ENCODE data around the gene APOA5. TPM values are rescaled to one million over a fixed set of nuclear protein-coding genes. Genes with fewer than 3 reads are reported as not detected.

The APOA5 gene, protein sequence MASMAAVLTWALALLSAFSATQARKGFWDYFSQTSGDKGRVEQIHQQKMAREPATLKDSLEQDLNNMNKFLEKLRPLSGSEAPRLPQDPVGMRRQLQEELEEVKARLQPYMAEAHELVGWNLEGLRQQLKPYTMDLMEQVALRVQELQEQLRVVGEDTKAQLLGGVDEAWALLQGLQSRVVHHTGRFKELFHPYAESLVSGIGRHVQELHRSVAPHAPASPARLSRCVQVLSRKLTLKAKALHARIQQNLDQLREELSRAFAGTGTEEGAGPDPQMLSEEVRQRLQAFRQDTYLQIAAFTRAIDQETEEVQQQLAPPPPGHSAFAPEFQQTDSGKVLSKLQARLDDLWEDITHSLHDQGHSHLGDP
- not detected for total RNA-seq

DNA sequence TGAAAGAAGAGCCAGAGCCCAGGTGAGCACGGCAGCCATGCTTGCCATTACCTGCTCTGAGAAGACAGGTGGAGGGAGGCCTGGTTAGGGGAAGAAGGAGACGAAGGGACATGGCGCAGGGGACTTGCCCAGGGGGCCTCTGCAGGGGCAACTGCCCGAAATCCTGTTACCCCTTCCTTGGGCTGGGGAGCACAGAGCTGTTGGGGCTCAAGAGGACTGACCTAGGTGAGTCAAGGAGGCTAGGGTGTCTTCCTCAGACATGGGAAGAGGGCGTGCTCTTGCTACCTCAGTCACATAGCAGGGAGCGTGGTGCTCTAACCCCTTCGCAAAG is at the start of gene APOA5:
TSS of gene APOA5 (minus strand) at position 67 of the 331 bp plus-strand sequence. CDS start at position 48, 19 bp downstream.
- H3K36me3 ChIP-seq = no peaks in the 10 kb centered on the region
- no peak for ATAC-seq
- H3K4me1 ChIP-seq = peaks cover 0 to 27% (median 10%) of the 10 kb centered on the region in 3 donors
- no peaks in the 10 kb centered on the region for H3K27me3 ChIP-seq
- no peaks in the 10 kb centered on the region for H3K9me3 ChIP-seq
- H3K27ac ChIP-seq = no peak within 1 kb of the TSS
- WGBS, 2 donors (ENCODE audit: low coverage in 1 of 2) = no CpG with 5 or more reads among the region's 7 CpGs
- H3K4me3 ChIP-seq = no peak within 1 kb of the TSS
- TF ChIP-seq, protein P1, sequence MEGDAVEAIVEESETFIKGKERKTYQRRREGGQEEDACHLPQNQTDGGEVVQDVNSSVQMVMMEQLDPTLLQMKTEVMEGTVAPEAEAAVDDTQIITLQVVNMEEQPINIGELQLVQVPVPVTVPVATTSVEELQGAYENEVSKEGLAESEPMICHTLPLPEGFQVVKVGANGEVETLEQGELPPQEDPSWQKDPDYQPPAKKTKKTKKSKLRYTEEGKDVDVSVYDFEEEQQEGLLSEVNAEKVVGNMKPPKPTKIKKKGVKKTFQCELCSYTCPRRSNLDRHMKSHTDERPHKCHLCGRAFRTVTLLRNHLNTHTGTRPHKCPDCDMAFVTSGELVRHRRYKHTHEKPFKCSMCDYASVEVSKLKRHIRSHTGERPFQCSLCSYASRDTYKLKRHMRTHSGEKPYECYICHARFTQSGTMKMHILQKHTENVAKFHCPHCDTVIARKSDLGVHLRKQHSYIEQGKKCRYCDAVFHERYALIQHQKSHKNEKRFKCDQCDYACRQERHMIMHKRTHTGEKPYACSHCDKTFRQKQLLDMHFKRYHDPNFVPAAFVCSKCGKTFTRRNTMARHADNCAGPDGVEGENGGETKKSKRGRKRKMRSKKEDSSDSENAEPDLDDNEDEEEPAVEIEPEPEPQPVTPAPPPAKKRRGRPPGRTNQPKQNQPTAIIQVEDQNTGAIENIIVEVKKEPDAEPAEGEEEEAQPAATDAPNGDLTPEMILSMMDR (IDR thresholded peaks at IDR 0.05) = no peak
- TF ChIP-seq POLR2A (IDR thresholded peaks at IDR 0.05) (no peak), POLR2AphosphoS5 (IDR thresholded peaks at IDR 0.05) (no peak), EP300 (IDR thresholded peaks at IDR 0.05) (no peak)

DNA sequence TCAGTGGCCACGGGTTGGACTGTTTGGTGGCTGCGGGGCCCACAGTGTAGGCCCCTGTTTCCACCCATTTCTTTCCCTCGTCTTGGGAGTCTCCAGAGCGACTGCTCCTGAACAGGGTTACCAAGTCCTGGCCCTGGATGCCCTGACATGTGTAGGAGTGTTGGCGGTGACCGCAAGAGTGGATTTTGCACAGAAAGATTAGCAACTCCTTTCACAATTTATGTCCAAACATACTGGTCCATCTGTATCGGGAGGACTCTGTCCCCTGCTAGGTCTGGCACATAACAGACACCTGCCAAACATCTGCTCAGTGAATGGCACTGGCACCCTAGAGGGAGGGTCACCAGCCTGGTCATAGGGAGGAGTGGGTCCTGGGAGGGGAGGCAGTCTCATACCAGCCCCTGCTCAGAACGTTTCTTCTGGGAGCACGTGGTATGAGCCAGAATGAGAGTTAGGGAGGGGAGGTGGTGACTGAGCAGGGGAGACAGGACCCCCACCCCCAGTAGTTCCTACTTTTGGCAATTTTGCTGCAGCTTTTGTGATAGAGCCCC is 49.1 kb upstream of the APOA5 start:
- TF ChIP-seq POLR2AphosphoS5 (IDR thresholded peaks at IDR 0.05) (no peak), EP300 (IDR thresholded peaks at IDR 0.05) (no peak), POLR2A (IDR thresholded peaks at IDR 0.05) (no peak)
- TF ChIP-seq, protein P1 (IDR thresholded peaks at IDR 0.05) = no peak
- Histone ChIP-seq H3K4me1 (peaks cover 0 to 26% (median 0%) of the 10 kb centered on the region in 3 donors), H3K36me3 (peaks cover 0 to 29% of the 10 kb centered on the region in 2 donors), H3K27me3 (no peaks in the 10 kb centered on the region), H3K9me3 (no peaks in the 10 kb centered on the region), H3K4me3 (no peak overlapping the region), H3K27ac (no peak overlapping the region)
- 60 to 100% methylated on average over 1 to 5 of the region's 9 CpGs for WGBS, 2 donors (ENCODE audit: low coverage in 1 of 2)
- ATAC-seq = no peak

DNA sequence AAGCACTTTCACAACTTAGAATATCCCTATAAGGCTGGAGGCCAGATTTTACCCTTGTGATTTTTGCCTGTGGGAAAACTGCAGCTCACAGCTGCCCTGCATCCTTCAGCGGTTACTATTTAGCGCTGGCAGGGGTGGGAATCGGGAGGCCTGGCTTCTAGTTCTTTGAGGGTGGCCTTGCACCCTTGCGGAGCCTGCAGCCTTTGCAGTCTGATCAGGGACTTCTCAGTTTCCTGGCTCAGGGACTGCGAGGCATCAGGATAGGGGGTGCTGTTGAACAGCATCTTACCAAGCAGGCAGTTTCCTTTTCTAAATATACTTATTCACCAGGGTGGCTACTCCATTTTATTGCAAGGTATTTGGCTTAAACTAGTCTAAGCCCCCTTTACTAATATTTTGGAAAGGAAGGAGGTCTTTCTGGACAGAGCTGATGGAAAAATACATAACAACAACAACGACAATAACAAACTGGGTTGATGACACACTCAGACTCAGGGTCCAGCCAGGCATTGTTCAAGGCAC is 48.6 kb upstream of the APOA5 start:
- Histone ChIP-seq H3K4me3 (no peak overlapping the region), H3K27me3 (no peaks in the 10 kb centered on the region), H3K9me3 (no peaks in the 10 kb centered on the region), H3K36me3 (peaks cover 0 to 24% of the 10 kb centered on the region in 2 donors), H3K4me1 (peaks cover 0 to 32% (median 3%) of the 10 kb centered on the region in 3 donors), H3K27ac (no peak overlapping the region)
- WGBS, 2 donors (ENCODE audit: low coverage in 1 of 2) = 46 to 100% methylated on average over 1 of the region's 6 CpGs
- TF ChIP-seq EP300 (IDR thresholded peaks at IDR 0.05) (no peak), POLR2AphosphoS5 (IDR thresholded peaks at IDR 0.05) (no peak), POLR2A (IDR thresholded peaks at IDR 0.05) (no peak)
- TF ChIP-seq, protein P1 (IDR thresholded peaks at IDR 0.05) = no peak
- ATAC-seq = no peak

DNA sequence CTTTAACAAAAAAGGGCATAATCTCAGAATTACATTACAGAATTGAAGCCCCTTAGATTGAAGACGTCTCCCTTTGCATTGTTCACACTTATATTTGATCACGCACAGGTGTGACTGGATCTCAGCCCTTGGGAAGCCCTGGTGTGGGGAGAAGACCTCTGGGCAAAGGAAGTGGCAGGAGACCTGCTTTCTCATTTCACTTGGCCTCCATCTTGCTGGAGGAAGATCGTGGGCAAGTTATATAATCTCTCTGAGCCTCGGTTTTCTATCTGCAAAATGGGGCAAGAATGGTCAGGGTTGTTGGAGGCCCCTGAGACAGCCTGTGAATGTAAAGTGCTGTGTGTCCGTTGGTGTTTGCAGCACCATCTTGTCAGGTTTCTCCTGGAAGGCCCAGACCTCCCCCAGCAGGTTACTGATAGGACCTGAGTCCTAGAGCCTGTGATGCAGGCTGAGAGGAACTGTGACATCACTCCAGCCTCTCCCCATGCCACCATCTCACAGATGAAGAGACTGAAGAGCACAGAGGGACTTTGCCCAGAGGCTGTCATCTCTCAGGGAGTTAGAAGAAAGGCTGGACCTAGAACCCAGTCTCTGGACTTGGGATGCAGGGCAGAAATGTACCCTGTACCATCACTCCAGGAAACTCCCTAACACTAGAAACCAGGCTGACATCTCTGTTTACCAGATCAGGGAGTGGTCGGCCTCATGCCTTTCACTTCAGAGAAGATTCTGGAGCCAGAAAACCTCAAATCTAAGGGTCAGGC is 46.8 kb upstream of the APOA5 start:
- no peak overlapping the region for H3K27ac ChIP-seq

More for the DNA sequence above, 46.8 kb upstream of the APOA5 start:
- Histone ChIP-seq H3K4me1 (peaks cover 0 to 38% (median 8%) of the 10 kb centered on the region in 3 donors), H3K36me3 (peaks cover 0 to 8% of the 10 kb centered on the region in 2 donors), H3K9me3 (no peaks in the 10 kb centered on the region), H3K27me3 (no peaks in the 10 kb centered on the region), H3K4me3 (no peak overlapping the region)
- 88% methylated on average over 4 to 5 of the region's 6 CpGs for WGBS, 2 donors (ENCODE audit: low coverage in 1 of 2)
- TF ChIP-seq POLR2AphosphoS5 (IDR thresholded peaks at IDR 0.05) = no peak
- TF ChIP-seq, protein P1 (IDR thresholded peaks at IDR 0.05) = no peak
- TF ChIP-seq POLR2A (IDR thresholded peaks at IDR 0.05) = no peak
- TF ChIP-seq EP300 (IDR thresholded peaks at IDR 0.05) = no peak
- ATAC-seq = no peak
